GM19025 (cell line): ENCODE results near the gene EHBP1.
A peak's percentile ranks its signal among the peaks of the same experiment; 100 is the strongest.

ENCODE experiments used
- ATAC-seq: cut with Tn5 transposase; IDR thresholded peaks from one replicate; pipeline ENCODE4 v1.9.1; 2021; ENCODE audit warnings: mild to moderate bottlenecking, low read depth, moderate library complexity; ENCODE audit not compliant: unreplicated experiment

EHBP1 gene

GRCh38 chr2:62868947-62869346 is 163.4 kb downstream of the EHBP1 start:
- no peak for ATAC-seq

- ATAC-seq: no peak
Measured at GRCh38 chr2:62870966-62871365, 165.5 kb downstream of the EHBP1 start.

- ATAC-seq: no peak
Measured at GRCh38 chr2:62871506-62871905, 166.0 kb downstream of the EHBP1 start.

GRCh38 chr2:62873603-62874002 is 168.1 kb downstream of the EHBP1 start:
- ATAC-seq: no peak

GRCh38 chr2:62874881-62875383 is 169.4 kb downstream of the EHBP1 start:
- no peak for ATAC-seq

- ATAC-seq: no peak
Measured at GRCh38 chr2:62881162-62881795, 175.8 kb downstream of the EHBP1 start.

- no peak for ATAC-seq
Measured at GRCh38 chr2:62883629-62884028, 178.1 kb downstream of the EHBP1 start.

- ATAC-seq: no peak
Measured at GRCh38 chr2:62884086-62884485, 178.6 kb downstream of the EHBP1 start.

- ATAC-seq: no peak
Measured at GRCh38 chr2:62884514-62884913, 179.0 kb downstream of the EHBP1 start.

- no peak for ATAC-seq
Measured at GRCh38 chr2:62894966-62895631, 189.6 kb downstream of the EHBP1 start.

- no peak for ATAC-seq
Measured at GRCh38 chr2:62895632-62896009, 190.1 kb downstream of the EHBP1 start.

GRCh38 chr2:62897187-62897827 is 191.8 kb downstream of the EHBP1 start:
- no peak for ATAC-seq

- ATAC-seq: no peak
Measured at GRCh38 chr2:62904344-62904743, 198.8 kb downstream of the EHBP1 start.

GRCh38 chr2:62908145-62908544 is 202.6 kb downstream of the EHBP1 start:
- ATAC-seq: no peak

GRCh38 chr2:62913311-62913710 is 207.8 kb downstream of the EHBP1 start:
- no peak for ATAC-seq

GRCh38 chr2:62919041-62919440 is 213.5 kb downstream of the EHBP1 start:
- no peak for ATAC-seq

GRCh38 chr2:62920070-62920469 is 214.6 kb downstream of the EHBP1 start:
- ATAC-seq: no peak

GRCh38 chr2:62923242-62923641 is 217.7 kb downstream of the EHBP1 start:
- ATAC-seq: no peak

- ATAC-seq: no peak
Measured at GRCh38 chr2:62923881-62924280, 218.4 kb downstream of the EHBP1 start.

GRCh38 chr2:62928015-62928414 is 222.5 kb downstream of the EHBP1 start:
- peak; percentile 78 for ATAC-seq

- no peak for ATAC-seq
Measured at GRCh38 chr2:62931536-62931935, 226.0 kb downstream of the EHBP1 start.
